Adipocyte (in vitro differentiated cells): ENCODE measurements around the gene ARSK.

Experiments used
- DNase-seq: peaks from one replicate; pipeline ENCODE4 v3.0.0-alpha.2; 2015; ENCODE audit warnings: low read depth
- H3K27me3 ChIP-seq: replicated peaks from 2 replicates; pipeline ENCODE4 v1.7.0; 2013; ENCODE audit warnings: mild to moderate bottlenecking, low read length, moderate library complexity; ENCODE audit not compliant: control insufficient read depth, insufficient read depth
- H3K36me3 ChIP-seq: 2 replicates; pipeline ENCODE4 v1.7.0; 2013; ENCODE audit warnings: low read length, mild to moderate bottlenecking, moderate library complexity; ENCODE audit not compliant: control insufficient read depth, insufficient read depth, severe bottlenecking
- H3K4me1 ChIP-seq: 2 replicates; pipeline ENCODE4 v1.7.0; 2013; ENCODE audit warnings: mild to moderate bottlenecking, low read length, moderate library complexity; ENCODE audit not compliant: control insufficient read depth, insufficient read depth
- H3K4me3 ChIP-seq: 2 replicates; pipeline ENCODE4 v1.7.0; 2013; ENCODE audit warnings: mild to moderate bottlenecking, low read length, moderate library complexity
- H3K9ac ChIP-seq: 2 replicates; pipeline ENCODE4 v1.7.0; 2013; ENCODE audit warnings: mild to moderate bottlenecking, low read length, moderate library complexity
- H3K9me3 ChIP-seq: 2 replicates; pipeline ENCODE4 v1.7.0; 2013; ENCODE audit warnings: mild to moderate bottlenecking, low read length, moderate library complexity; ENCODE audit not compliant: control insufficient read depth

ARSK gene

DNA sequence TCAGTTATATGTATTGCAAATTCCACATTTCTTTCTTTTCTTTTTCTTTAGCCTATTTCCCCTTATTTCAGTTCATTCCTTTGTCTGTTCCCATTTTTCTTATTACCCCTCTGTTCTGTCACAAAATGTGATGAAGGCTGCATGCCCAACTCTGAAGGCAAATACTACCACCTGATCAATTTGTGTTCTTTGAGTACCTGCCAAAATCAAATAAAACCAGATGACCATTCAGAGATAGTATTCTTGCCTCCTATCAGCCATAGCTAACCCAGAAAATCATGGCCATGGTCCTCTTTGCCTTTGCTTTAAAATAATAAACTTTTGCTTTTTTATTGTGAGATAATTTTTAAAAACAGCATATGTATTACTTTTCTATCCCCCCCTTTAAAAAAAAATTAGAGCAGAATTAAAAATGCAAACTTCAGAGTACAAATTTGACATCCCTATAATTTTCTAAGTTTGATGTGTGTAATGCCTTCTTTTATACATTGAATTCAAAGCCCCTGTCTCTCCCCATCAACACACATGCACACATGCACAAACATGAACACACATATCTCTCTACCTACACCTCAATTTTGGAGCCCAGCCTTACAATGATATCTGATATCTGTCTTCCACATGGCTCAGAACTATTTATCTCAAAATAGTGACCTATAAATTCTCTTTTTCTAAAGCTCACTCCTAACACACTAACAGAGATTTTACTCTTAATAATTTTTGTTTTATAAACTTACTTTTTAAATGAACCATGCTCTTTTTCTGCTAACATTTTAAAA is 95.1 kb downstream of the ARSK start:
- H3K9me3 ChIP-seq, result no peaks in the 10 kb centered on the region

DNA sequence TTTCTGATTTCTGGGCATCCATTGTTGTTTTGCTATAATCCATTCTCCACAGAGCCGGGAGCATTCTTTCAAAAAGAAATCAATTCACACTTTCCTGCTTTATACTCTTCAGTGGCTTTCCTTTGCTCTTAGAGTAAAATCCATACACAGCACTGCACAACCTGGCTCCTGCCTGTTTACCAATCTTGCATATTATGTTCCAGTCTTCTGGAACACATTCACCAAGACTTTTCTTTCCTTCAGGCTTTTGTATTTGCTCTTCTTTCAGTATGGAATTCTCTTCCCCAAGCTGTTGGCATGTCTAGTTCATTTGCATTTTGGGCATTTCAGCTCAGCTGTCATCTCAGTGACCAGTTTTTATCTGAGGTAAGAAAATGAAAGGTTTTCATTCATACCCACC is 97.9 kb downstream of the ARSK start:
- Histone ChIP-seq H3K27me3 (no peaks in the 10 kb centered on the region), H3K9me3 (no peaks in the 10 kb centered on the region), H3K36me3 (no peaks in the 10 kb centered on the region), H3K4me3 (no peak overlapping the region), H3K4me1 (peaks cover 2% of the 10 kb centered on the region), H3K9ac (no peak overlapping the region)
- no peak for DNase-seq

More for the DNA sequence above, 95.1 kb downstream of the ARSK start:
- H3K4me1 ChIP-seq, result peaks cover 11% of the 10 kb centered on the region
- DNase-seq, result no peak
- no peak overlapping the region for H3K9ac ChIP-seq
- H3K27me3 ChIP-seq, result no peaks in the 10 kb centered on the region
- H3K4me3 ChIP-seq, result no peak overlapping the region
- no peaks in the 10 kb centered on the region for H3K36me3 ChIP-seq

DNA sequence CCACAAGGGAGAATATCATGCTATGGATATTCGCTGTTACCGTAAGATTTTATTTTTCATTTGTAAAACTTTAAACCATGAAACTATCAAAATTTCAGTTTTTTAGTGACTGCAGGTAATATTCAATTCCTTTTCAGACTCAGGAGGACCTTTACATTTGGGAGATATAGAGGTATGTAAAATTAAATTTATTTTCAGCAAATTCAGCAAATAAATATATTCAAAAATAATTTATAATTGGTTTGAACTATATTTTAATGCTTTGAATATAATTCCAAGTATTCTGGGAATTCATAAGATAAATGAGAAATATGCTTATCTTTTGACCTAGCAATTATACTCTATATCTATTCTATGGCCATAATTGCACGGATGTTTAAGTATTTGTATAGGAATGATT is 99.3 kb downstream of the ARSK start:
- Histone ChIP-seq H3K4me3 (no peak overlapping the region), H3K9ac (no peak overlapping the region), H3K9me3 (no peaks in the 10 kb centered on the region), H3K4me1 (no peaks in the 10 kb centered on the region), H3K27me3 (no peaks in the 10 kb centered on the region), H3K36me3 (peaks cover 4% of the 10 kb centered on the region)
- no peak for DNase-seq
